Stimulated activated CD4-positive, alpha-beta T cell treated with anti-CD3 and anti-CD28 coated beads, Interleukin-4, amount 100 ng/mL, for 24 hours (primary cell): Measurements from ENCODE around the gene TBX21.
A peak's percentile ranks its signal among the peaks of the same experiment; 100 is the strongest.

ENCODE experiments used
- DNase-seq: peaks from one replicate; pipeline ENCODE4 v3.0.0-alpha.2; 2020

The TBX21 gene

DNA sequence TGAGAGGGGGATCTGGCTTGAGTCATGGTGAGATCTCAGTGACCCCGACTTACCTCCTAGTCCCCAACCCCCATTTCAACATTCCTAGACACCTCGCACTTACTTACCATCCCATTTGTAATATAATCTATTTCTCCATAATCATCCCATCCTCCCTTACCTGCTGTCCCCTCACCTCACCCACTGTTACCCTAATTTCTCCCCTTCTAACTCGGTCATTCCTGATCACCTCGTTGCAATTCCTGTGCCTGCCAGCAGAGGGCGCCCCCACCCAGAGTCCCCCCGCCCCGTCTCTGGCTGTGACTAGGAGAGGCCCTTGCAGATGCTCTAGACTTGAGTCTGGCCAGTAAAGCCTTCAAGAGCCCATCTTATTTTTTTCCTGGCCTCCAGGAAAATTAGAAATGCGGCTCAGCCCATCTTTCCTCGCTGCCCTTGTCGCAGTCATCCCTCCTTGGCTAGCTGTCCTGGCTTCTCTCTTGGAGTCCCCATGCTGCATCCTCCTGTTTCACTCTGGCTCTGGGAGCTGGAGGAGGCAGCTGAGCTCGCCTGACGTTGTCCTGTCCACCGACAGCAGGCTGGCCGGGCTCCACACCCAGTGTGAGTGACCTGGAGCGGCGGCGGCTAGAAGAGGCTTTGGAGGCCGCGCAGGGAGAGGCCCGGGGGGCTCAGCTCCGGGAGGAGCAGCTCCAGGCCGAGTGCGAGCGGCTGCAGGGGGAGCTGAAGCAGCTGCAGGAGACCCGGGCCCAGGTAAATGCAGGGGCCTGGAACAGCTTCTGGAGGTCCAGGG lies 34.1 kb upstream of the TBX21 start:
- peak; percentile 87 for DNase-seq

DNA sequence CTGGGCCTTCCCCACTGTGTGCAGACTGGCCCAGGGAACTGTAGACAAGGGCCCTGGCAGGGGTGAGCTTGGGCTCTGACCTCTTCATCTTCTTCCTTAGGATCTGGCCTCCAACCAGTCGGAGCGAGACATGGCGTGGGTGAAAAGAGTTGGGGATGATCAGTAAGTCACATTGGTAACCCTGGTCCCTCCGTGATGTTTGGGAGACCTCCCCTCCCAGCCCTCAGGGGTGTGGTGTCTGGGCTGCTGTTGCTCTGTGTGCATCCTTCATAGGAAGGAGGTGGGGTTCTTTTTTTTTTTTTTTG lies 33.5 kb upstream of the TBX21 start:
- no peak for DNase-seq

DNA sequence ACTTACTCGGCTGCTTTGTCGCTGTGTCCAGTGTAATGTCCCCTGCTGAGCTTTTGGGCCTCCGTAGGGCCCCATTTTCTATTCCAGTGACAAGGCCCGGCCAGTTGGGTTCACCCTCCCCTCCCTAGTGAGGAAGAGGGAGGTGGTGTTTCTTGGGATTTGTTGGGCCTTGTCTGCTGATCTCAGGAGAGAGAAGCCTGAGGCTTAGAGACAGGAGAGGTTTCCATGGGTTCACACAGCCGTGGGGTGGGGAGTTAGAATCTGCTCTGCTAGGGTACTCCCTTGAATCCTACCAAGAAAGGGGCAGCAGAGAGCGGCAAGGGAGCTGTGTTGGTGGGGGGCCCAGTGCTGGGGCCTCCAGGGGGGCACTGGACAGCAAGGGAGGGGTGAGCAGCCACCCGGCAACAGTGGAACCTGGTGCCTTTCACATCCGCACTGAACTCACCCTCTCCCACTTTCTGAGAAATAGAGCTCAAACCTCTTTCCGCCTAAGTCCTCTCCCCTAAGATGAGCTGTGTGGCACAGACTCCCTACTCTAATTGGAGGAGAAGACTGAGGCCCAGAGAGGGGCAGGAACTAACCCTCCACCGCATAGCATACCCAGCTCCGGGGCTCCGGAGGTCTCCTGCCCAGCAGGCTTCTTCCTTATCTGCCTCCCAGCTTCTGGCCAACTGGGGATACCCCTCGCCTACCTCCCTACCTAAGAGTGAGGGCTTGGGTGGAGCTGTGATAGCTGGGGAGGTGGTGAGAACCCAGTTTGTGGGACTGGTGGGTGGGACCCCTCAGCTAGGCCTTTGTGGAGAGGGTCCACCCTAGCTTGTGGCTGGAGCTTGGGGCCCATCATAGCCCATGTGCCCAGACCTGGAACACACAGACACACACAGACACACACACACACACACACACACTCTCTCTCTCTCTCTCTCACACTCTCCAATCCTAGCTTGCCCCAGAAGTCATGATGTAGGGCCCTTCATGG lies 32.3 kb upstream of the TBX21 start:
- DNase-seq, result no peak

DNA sequence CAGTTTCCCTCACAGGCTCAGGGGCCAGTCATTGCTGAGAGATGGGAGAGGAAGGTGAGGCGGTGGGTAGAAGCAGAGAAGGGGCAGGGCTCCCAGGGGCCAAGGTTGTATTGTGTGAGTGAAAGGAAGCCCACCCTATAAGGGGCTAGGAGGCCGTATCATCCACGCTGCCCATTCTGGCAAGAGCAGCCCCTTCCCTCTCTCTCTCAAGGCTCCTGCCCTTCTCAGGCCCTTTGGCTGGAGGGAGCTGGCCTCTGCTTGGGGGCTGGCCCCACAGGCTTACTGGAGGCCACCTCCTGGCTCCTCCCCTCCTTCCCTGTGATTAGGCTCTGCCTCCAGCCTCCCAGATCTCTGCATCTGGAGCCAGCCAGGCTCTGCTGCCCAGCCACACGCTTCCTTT lies 31.4 kb upstream of the TBX21 start:
- DNase-seq, result no peak

DNA sequence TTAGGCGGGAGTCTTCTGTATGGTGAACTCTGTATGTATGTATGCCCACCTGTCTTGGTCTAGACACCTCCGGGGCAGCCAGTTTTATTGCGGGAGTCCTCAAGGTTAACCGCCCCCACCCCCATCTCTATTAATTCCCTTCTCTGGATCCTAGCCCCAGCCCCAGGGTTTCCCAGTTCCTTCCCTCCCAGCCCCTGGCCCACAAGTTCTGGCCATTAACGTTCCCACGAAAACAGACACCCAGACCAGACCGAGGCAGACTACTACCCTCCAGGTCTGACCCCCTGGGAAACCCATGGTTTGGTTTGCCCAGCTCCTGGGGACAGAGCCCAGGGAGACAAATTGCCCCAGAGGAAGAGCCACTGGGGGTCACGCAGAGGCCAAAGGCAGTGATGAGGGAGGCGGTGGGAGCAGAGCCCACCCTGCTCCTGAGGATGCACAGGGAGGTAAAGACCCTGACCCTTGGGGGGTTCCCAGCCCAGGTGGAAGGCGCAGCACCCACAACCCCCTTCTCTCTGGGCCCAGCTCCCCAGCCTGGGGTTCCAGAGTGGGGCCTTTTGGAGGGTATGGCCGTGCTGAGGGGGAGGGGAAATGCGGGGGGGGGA lies 30.5 kb upstream of the TBX21 start:
- no peak for DNase-seq

DNA sequence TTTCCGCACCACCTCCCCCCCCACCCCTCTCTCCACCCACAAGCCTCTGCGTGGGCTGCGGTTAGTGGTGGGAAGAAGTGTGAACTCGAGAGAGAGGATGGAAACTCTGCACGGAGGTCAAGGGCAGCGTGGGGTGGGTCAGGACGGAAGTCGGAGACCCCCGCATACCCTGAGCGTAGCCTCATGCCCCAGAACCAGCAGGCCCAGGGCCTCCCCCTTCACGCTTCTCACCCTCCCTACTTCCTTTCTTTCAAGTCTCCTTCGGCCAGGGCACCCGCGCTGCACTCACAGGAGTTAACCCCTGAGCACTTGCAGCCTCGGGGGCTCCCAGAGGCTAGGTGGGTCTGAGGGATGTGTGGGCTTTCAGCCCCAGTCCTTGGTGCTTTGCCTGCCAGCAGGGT lies 29.8 kb upstream of the TBX21 start:
- DNase-seq, result peak; percentile 48

DNA sequence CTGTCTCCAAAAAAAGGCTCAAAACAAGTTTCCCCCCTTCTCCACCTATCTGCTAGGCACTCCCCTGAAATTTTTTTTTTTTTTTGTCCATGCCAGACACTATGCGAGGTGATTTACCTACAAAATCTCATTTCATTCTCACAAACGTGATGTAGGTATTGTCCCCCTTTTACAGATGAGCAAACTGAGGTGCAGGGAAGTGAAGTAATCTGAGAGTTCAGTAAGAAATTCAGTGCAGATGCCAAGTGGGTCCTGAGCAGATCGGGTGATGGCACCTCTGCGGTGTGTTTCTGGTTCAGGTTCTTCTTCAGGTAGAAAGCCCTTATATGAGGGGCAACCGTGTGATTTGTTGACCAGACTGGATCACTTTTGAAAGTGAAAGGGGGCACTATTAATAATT lies 29.4 kb upstream of the TBX21 start:
- DNase-seq, result no peak

DNA sequence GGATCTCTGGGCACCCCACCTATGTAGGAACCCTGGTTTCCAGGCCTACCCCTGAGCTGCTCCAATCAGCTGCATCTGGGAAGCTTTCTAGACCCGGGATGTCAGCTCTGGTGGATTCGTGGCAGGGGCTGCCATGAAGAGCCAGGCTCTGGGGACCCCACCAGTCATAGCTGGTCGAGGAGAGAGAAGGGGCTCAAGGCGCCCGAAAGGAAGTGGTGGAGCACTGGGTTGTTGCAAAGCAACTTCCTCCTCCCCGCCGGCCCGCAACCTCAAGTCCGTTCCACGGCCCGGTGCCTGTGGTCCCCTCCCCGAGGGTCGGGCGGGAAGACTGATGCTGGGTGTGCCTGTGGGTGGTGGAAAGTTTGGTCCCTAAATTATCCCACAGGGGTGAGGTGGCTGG lies 28.9 kb upstream of the TBX21 start:
- no peak for DNase-seq

DNA sequence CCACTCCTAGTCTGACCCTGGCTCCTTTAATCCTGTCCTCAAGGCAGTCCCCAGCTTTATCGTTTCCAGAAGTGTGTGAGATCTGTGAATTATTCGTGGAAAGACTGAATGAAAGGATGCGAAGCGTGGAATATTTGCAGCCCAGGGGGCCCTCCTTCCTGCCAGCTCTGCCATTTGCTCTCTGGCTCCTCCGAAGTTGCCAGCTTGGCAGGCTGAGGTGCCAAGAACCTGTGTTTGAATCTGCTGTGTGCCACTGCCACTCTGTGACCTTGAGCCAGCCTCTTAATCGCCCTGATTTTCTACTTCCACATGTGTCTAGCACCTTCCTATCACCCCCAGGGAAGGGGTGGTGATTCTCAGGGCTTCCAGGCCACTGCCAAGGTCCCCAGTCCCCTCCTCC lies 28.3 kb upstream of the TBX21 start:
- no peak for DNase-seq

DNA sequence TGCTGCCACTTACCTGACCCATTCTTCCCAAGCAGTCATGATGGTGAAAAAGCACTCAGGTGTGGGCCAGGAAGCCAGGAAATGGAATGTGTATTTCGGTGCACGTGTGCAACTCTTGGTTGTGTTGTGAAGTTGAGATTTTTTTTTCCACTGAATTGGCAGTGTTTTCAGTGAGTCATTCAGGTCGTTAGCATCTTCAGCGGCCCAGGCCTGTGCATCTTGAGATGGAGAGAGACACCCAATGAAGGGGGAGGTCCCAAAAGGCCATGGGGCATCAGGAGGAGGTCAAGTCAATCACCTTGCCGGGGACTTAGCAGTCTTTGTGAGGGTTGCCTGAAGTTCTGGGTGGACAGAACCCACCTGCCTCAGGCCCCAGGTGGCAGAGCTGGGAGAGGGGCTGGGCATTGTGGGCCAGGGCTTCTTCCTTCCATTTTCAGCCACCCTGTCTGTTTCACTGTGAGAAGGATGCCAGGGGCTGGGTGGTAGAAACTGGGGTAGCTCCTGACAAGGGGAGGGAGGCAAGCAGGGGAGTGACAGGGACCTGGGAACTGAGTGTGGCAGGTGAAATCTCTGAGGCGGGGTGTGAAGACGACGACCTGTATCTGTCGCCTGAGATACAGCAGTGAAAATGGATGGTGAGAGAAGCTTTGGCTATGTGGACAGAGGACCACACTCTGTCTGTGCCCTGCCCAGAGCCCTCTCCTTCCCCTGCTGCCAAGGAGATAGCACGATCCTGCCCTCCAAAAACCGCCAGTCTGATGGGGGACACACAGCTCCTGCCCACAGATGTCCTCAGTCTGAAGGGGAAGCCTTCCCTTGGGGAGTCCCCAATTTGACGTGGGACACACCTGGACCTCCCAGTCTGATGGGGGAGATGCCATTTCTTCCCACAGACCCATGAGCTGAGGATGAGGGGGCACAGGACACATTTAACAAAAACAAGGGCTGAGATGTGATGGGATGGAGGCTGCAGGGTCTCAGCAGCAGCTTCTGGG lies 27.2 kb upstream of the TBX21 start:
- DNase-seq, result peak; percentile 61

DNA sequence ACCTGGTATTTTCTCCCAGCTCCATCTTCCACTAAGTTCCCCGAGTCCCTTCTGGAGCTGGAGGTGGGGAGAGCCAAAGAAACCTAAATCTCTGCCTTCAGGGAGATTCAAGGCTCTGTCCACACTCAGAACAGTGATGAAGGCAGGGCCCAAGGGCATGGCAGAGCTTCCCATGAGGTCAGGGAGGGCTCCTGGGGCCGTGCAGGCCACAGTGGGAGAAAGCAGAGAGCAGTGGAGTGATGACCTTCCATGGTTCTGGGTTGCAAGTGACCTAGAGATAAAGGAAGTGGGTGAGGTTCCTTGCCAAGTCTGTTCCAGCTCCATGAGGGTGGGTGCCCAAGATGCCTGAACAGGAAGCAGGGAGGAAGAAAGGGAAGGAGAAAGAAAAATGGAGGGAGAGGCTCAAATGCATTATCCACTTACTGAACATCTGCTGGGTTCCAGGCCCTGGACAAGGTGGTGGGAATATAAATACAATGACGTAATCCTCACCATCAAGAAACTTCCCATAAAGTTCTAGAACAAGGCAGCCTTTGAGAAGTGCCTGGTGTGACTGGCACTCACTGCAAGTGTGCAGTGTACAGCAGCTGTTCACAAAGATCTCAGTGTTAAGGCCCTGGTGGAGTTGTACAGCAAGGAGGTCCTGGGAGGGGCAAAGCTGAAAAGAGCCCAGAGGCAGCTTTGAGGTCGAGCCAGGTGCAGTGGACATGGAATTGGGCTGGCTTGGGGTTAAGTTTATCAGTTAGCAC lies 25.8 kb upstream of the TBX21 start:
- DNase-seq, result no peak

DNA sequence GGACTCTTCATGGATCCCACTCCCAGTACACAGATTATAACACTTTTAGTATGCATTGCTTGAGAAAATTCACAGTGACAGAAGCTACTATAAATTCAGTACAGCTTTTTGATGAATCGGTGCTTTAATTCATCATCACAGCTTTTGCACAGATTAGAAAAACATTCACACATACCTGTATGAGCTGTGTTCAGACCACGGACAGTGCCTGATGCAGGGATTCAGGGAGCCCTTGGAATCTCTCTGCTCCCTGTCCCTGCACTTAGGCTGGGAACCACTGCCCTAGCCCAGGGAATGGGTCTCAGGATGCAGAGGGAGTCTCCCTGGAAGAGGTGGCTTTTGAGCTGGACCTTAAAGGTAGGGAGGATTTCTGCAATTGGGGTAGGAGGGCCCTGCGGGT lies 25.2 kb upstream of the TBX21 start:
- no peak for DNase-seq

DNA sequence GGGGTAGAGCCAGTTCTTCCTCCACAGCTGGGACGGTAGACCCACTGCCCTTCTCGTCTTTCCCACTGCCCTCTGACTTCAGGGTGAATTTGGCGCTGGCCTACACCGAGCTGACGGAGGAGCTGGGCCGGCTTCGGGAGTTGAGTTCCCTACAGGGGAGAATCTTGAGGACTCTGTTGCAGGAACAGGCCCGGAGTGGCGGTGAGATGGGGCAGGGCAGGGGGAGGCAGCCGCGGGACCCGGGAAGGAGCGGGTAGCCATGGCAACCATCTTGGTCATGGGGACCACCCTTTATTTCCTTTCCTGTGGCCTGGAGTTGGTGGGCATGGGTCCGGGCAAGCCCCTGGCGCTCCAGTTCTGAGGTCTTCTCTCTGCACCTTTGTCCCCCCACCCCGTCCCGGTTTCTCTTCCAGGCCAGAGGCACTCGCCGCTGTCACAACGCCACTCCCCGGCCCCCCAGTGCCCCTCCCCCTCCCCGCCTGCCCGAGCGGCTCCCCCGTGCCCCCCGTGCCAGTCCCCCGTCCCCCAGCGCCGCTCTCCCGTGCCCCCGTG lies 24.6 kb upstream of the TBX21 start:
- no peak for DNase-seq

DNA sequence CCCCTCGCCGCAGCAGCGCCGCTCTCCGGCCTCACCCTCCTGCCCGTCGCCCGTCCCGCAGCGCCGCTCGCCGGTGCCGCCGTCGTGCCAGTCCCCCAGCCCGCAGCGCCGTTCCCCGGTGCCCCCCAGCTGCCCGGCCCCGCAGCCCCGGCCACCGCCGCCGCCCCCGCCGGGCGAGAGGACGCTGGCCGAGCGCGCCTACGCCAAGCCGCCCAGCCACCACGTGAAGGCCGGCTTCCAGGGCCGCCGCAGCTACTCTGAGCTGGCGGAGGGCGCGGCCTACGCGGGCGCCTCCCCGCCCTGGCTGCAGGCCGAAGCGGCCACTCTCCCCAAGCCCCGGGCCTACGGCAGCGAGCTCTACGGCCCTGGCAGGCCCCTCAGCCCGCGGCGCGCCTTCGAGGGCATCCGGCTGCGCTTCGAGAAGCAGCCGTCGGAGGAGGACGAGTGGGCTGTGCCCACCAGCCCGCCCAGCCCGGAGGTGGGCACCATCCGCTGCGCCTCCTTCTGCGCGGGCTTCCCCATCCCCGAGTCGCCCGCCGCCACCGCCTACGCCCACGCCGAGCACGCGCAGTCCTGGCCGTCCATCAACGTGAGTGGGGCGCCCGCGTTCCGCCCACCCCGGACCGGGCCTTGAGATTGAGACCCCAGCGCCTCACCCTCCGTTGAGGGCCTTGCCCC lies 24.0 kb upstream of the TBX21 start:
- no peak for DNase-seq

DNA sequence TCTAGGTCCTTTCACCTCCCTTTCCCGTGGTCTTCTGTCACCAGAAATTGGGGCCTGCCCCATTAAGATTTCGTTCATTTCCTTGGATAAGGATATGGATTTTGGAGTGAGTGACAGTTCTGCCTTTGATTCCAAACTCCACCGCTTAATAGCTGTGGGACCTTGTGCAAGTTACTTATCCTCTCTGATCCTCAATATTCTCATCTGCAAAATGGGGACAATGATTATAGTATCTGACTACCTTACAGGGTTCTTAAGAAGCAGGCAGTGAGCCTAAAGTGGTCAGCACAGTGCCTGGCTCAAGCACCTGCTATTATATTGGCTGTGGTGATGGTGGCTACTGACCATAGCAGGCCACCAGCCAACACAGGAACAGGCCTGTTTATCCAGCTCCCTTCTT lies 23.4 kb upstream of the TBX21 start:
- no peak for DNase-seq

DNA sequence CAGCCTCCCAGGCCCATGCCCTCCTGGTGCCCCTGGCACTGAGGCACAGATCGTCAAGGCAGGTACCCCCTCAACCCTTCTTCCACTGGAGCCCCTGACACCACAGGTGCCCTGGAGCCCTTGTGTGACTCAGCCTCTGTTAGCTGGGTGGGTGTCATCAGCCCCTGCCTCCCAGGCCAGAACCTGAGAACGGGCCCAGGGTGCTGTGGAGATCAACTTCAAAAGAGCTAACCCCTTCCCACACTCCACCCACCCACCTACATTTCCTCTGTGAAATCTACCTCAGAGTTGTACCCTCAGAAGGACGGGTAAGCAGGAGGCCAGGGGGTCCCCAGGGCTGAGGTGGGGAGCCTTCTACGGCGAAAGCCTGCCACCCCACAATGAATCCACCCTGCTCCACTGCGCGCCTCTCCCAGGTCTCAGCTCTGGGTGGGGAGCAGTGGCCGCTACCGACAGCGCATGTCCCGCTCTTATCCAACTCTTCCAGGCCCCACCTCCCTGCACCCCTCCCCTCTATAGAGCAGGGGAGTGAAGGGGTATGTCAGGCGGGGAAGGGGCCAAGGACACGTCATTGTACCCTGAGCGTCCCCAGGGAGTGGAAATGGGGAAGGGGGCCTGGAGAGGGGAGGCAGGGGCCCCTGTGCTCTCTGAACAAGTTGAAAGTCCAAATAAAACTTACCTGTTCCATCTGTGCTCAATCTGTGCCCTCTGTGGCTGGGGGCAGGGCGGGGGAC lies 21.5 kb upstream of the TBX21 start:
- DNase-seq, result no peak

DNA sequence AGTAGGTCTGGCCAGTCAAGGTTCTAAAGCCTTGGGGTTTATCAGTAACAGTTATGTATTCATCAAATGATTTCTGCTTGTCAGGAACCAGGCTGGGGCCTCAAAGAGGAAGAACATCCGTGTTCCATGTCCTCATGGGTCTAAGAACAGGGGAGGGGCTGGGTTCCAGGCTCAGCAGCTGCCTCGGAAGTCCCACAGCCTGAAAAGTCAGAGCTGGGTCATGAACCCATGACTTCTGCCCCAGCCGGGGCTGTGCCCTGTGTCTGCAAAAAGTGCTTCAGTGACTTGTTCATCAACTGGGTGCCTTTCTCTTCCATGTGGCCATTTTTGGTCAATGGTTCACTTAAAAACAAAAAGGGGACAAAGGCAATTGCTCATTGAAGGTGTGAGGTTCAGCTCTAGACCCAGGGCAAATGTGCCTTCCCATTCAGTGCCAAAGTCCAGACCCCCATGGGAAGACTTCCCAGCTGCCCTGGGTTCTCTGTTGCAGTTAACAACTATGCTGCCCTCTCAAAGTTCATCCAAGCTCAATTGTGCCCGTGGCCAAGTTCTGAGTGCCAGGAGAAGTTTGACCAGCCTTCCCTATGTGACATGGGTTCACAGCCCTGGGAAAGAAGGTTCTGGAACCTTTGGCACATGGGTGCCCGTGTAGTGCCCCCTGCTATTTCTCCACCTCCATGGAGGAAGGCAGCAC lies 20.6 kb upstream of the TBX21 start:
- DNase-seq, result no peak

DNA sequence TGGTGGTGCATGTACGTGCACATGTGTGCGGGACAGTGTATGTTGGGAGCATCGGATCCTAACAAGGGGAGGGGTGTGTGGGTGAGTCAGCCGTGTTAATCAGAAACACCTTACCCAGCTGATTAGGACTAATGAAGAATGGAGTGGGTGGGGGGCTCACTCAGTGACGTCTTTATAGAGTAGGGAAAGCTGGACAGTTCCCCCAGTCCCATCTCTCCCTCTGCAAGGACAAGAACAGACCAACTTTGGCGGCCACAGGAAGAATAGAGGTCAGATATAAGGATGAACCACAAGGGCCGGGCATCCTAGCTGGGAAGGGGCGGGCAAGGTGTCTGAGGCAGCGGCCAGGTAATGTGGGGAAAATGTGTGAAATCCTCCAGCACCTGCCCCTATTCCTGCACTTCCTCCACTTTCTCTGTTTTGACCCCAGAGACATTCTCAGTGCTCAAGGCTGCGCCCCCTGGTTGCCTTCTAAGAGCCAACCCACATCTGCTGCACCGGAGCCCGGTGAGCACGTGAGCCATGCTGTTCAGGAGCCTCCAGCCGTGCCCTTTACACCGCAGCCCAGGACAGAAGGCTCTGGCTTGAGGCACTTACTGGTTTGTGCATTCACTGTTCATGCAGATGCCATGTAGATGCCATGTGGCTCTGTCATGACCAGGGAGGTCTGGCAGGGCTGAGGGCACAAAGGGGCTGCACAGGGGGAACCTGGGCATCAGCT lies 18.9 kb upstream of the TBX21 start:
- DNase-seq, result no peak
